Chondrocyte (in vitro differentiated cells): Measurements from ENCODE around the gene ZNF432. TPM values are rescaled to one million over a fixed set of nuclear protein-coding genes. Genes with fewer than 3 reads are reported as not detected.

ENCODE experiments used
- DNase-seq: peaks from one replicate; pipeline ENCODE4 v3.0.0; 2021; ENCODE audit warnings: mixed read lengths, low spot score
- H3K27ac Mint-ChIP-seq: one replicate; pipeline ENCODE4 v1.8.0; 2021; ENCODE audit warnings: mild to moderate bottlenecking, moderate library complexity, mixed read lengths; ENCODE audit not compliant: unreplicated experiment
- H3K27me3 Mint-ChIP-seq: 2 replicates; pipeline ENCODE4 v1.8.0; 2021; ENCODE audit warnings: low read depth, mixed read lengths
- H3K36me3 Mint-ChIP-seq: 2 replicates; pipeline ENCODE4 v1.8.0; 2021; ENCODE audit warnings: low read depth, mixed read lengths
- H3K4me1 Mint-ChIP-seq: 2 replicates; pipeline ENCODE4 v1.8.0; 2021; ENCODE audit warnings: low read depth, mild to moderate bottlenecking, mixed read lengths
- H3K4me3 Mint-ChIP-seq: one replicate; pipeline ENCODE4 v1.8.0; 2021; ENCODE audit warnings: mild to moderate bottlenecking, moderate library complexity, mixed read lengths; ENCODE audit not compliant: unreplicated experiment
- H3K9me3 Mint-ChIP-seq: 2 replicates; pipeline ENCODE4 v1.8.0; 2021; ENCODE audit warnings: low read depth, mixed read lengths
- CTCF ChIP-seq: fragments of 200-600 bp; sonication (generic); IDR thresholded peaks from 2 replicates; pipeline ENCODE4 v1.5.0; 2021; ENCODE audit warnings: antibody characterized with exemption, mild to moderate bottlenecking, moderate library complexity
- total RNA-seq: library from RNA; stranded (reverse); gene quantifications from 3 replicates; pipeline ENCODE4 v1.2.1, GENCODE V29; 2021

ZNF432 gene
- total RNA-seq, 1 donor from 2014 or later: 10.0 TPM

- Mint-ChIP-seq H3K27ac (no peak overlapping the region), H3K4me3 (no peak overlapping the region), H3K4me1 (peaks cover 9% of the 10 kb centered on the region), H3K27me3 (no peaks in the 10 kb centered on the region), H3K9me3 (peaks cover 51% of the 10 kb centered on the region), H3K36me3 (peaks cover 72% of the 10 kb centered on the region)
- no peak for DNase-seq
- TF ChIP-seq CTCF: no peak
These were observed 26.4 kb downstream of the ZNF432 start for GRCh38 chr19:52022193-52022592.

- no peaks in the 10 kb centered on the region for H3K4me1 Mint-ChIP-seq
- H3K4me3 Mint-ChIP-seq: no peak overlapping the region
- H3K9me3 Mint-ChIP-seq: peaks cover 59% of the 10 kb centered on the region
These were observed 28.1 kb downstream of the ZNF432 start for GRCh38 chr19:52020506-52020905.

GRCh38 chr19:52010674-52011073 is 38.0 kb downstream of the ZNF432 start:
- Mint-ChIP-seq H3K36me3 (peaks cover 22% of the 10 kb centered on the region), H3K9me3 (peaks cover 22% of the 10 kb centered on the region)

More at GRCh38 chr19:52020506-52020905, 28.1 kb downstream of the ZNF432 start:
- DNase-seq: no peak
- TF ChIP-seq CTCF: no peak
- Mint-ChIP-seq H3K27ac (no peak overlapping the region), H3K36me3 (peaks cover 83% of the 10 kb centered on the region), H3K27me3 (no peaks in the 10 kb centered on the region)

GRCh38 chr19:52007806-52008557 is 40.7 kb downstream of the ZNF432 start, which contains the start of gene ZNF615:
Gene ZNF615, minus strand, starts transcription at chr19:52008211. Its CDS starts 4,500 bp downstream, at chr19:52003711.
- DNase-seq: peak; percentile 94
- Mint-ChIP-seq H3K27ac (peak within 1 kb of the TSS; percentile 96), H3K36me3 (peaks cover 21% of the 10 kb centered on the region), H3K4me3 (peak within 1 kb of the TSS; percentile 96), H3K9me3 (peaks cover 23% of the 10 kb centered on the region), H3K4me1 (peaks cover 14% of the 10 kb centered on the region), H3K27me3 (no peaks in the 10 kb centered on the region)
- no peak for TF ChIP-seq CTCF

More at GRCh38 chr19:52010674-52011073, 38.0 kb downstream of the ZNF432 start:
- DNase-seq: peak; percentile 24
- no peak overlapping the region for H3K27ac Mint-ChIP-seq
- no peak overlapping the region for H3K4me3 Mint-ChIP-seq
- TF ChIP-seq CTCF: no peak
- peaks cover 14% of the 10 kb centered on the region for H3K4me1 Mint-ChIP-seq
- no peaks in the 10 kb centered on the region for H3K27me3 Mint-ChIP-seq

- DNase-seq: peak; percentile 34
- H3K27ac Mint-ChIP-seq: peak overlapping the region; percentile 96
- H3K27me3 Mint-ChIP-seq: no peaks in the 10 kb centered on the region
- TF ChIP-seq CTCF: no peak
- peaks cover 16% of the 10 kb centered on the region for H3K36me3 Mint-ChIP-seq
- peaks cover 14% of the 10 kb centered on the region for H3K4me1 Mint-ChIP-seq
- H3K9me3 Mint-ChIP-seq: peaks cover 21% of the 10 kb centered on the region
- peak overlapping the region; percentile 96 for H3K4me3 Mint-ChIP-seq
These were observed 41.2 kb downstream of the ZNF432 start for GRCh38 chr19:52007451-52007805.
